ENCODE results near the gene PTBP3. TPM values are rescaled to one million over a fixed set of nuclear protein-coding genes. Genes with fewer than 3 reads are reported as not detected.

Gene PTBP3
- total RNA-seq, 1 donor from 2014 or later, result 58.9 TPM

DNA sequence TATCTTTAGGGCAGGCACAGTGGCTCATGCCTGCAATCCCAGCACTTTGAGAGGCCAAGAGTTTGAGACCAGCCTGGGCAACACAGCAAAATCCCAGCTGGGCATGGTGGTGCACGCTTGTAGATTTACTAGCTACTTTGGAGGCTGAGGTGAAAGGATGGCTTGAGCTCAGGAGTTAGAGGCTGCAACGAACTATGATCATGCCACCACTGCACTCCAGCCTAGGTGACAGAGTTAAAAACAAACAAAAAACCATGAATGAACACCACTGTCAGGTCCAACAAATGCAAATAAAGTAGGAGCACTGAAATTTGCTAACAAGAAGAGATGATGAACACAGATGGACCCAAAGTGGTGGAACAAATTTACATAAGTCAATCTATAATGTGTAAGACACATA is 4.9 kb downstream of the PTBP3 start:
- H3K27me3 ChIP-seq, result no peaks in the 10 kb centered on the region
- H3K4me1 ChIP-seq, result peaks cover 74% of the 10 kb centered on the region
- H3K9me3 ChIP-seq, result no peaks in the 10 kb centered on the region
- H3K36me3 ChIP-seq, result no peaks in the 10 kb centered on the region
- intact Hi-C loops (cut with DNase I), result no loop called here
- no peak for DNase-seq (ENCODE audit: extremely low spot score in 2 of 2)
- no peak overlapping the region for H3K27ac ChIP-seq
- no peak overlapping the region for H3K4me3 ChIP-seq
- TF ChIP-seq POLR2AphosphoS5 (IDR thresholded peaks at IDR 0.05; ENCODE audit: insufficient read depth in 1 of 2, low read depth in 1 of 2), result no peak
- TF ChIP-seq, protein P1, sequence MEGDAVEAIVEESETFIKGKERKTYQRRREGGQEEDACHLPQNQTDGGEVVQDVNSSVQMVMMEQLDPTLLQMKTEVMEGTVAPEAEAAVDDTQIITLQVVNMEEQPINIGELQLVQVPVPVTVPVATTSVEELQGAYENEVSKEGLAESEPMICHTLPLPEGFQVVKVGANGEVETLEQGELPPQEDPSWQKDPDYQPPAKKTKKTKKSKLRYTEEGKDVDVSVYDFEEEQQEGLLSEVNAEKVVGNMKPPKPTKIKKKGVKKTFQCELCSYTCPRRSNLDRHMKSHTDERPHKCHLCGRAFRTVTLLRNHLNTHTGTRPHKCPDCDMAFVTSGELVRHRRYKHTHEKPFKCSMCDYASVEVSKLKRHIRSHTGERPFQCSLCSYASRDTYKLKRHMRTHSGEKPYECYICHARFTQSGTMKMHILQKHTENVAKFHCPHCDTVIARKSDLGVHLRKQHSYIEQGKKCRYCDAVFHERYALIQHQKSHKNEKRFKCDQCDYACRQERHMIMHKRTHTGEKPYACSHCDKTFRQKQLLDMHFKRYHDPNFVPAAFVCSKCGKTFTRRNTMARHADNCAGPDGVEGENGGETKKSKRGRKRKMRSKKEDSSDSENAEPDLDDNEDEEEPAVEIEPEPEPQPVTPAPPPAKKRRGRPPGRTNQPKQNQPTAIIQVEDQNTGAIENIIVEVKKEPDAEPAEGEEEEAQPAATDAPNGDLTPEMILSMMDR (IDR thresholded peaks at IDR 0.05), result no peak
- TF ChIP-seq POLR2A (IDR thresholded peaks at IDR 0.05), result no peak

DNA sequence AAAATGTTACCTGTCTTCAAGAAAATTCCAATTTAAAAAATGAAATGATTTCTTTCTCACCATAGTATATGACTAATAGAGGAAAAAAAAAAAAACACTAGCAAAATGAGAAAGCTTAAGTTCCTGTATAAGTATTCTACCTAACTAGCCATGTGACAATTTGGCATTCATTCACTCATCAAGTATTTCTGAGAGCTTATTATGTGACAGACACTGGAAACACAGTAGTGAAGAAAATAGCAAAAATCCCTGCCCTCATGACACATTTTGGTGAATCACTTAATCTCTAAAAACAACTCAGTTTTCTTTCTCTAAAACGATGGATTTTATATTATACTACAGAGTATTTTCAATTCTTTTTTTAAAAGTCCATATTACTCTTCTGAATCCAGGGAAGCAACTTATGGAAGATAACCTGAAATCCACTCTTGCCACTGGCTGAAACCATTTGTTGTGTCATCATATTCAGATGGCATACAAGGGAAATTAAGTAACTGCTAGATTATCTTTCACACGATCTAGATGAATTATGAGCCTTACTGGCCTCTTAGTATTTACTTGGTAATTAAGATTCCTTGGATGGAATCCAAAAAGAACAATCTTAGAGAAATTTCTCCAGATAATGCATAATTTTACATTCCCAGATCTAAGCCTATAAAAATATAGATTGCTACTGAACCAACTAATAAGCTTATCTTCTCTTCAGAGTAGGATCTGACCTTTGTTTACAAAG is 5.5 kb downstream of the PTBP3 start:
- no peaks in the 10 kb centered on the region for H3K36me3 ChIP-seq
- no peaks in the 10 kb centered on the region for H3K9me3 ChIP-seq
- TF ChIP-seq POLR2A (IDR thresholded peaks at IDR 0.05), result no peak
- TF ChIP-seq, protein P1 (IDR thresholded peaks at IDR 0.05), result no peak
- TF ChIP-seq POLR2AphosphoS5 (IDR thresholded peaks at IDR 0.05; ENCODE audit: insufficient read depth in 1 of 2, low read depth in 1 of 2), result no peak
- H3K4me1 ChIP-seq, result peaks cover 79% of the 10 kb centered on the region
- no peak overlapping the region for H3K4me3 ChIP-seq
- no peak overlapping the region for H3K27ac ChIP-seq
- intact Hi-C loops (cut with DNase I), result no loop called here
- H3K27me3 ChIP-seq, result no peaks in the 10 kb centered on the region
- DNase-seq (ENCODE audit: extremely low spot score in 2 of 2), result no peak

DNA sequence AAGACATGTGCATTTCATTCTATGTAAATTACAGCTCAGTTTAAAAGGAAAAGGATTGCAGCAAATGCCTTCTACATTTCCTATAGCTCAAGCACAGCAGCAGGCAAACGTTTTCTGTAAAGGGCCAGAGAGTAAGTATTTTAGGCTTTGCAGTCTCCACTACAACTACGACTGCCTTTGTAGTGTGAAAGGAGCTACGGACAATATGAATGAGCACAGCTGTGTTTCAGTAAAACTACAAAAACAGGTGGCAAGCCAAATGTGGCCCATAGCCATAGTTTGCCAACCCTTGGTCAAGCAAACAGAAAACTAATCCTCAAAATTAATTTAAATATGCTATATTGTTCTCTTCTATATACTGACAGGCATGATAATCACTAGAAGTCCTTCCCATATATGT is 7.2 kb downstream of the PTBP3 start:
- intact Hi-C loops (cut with DNase I), result no loop called here

DNA sequence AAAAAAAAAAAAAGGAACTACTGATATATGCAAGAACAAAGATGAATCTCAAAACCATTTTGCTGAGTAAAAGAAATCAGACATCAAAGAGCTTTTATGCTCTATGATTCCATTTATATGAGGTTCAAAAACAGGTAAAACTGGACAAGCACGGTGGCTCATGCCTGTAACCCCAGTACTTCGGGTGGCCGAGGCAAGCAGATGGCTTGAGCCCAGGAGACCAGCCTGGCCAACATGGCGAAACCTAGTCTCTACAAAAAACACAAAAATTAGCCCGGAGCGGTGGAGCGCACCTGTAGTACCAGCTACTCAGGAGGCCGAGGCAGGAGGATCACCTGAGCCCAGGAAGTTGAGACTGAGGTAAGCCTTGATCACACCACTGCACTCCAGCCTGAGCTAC is 7.8 kb downstream of the PTBP3 start:
- TF ChIP-seq POLR2A (IDR thresholded peaks at IDR 0.05) (no peak), POLR2AphosphoS5 (IDR thresholded peaks at IDR 0.05; ENCODE audit: insufficient read depth in 1 of 2, low read depth in 1 of 2) (no peak)
- TF ChIP-seq, protein P1 (IDR thresholded peaks at IDR 0.05), result no peak
- no peaks in the 10 kb centered on the region for H3K27me3 ChIP-seq
- no peak for DNase-seq (ENCODE audit: extremely low spot score in 2 of 2)
- H3K4me3 ChIP-seq, result no peak overlapping the region
- H3K9me3 ChIP-seq, result no peaks in the 10 kb centered on the region
- no peaks in the 10 kb centered on the region for H3K36me3 ChIP-seq
- H3K4me1 ChIP-seq, result peaks cover 65% of the 10 kb centered on the region
- no peak overlapping the region for H3K27ac ChIP-seq
- intact Hi-C loops (cut with DNase I), result no loop called here

More for the DNA sequence above, 7.2 kb downstream of the PTBP3 start:
- no peak for DNase-seq (ENCODE audit: extremely low spot score in 2 of 2)
- H3K4me3 ChIP-seq, result no peak overlapping the region
- no peaks in the 10 kb centered on the region for H3K9me3 ChIP-seq
- no peak overlapping the region for H3K27ac ChIP-seq
- TF ChIP-seq, protein P1 (IDR thresholded peaks at IDR 0.05), result no peak
- TF ChIP-seq POLR2AphosphoS5 (IDR thresholded peaks at IDR 0.05; ENCODE audit: insufficient read depth in 1 of 2, low read depth in 1 of 2), result no peak
- TF ChIP-seq POLR2A (IDR thresholded peaks at IDR 0.05), result no peak
- no peaks in the 10 kb centered on the region for H3K36me3 ChIP-seq
- peaks cover 71% of the 10 kb centered on the region for H3K4me1 ChIP-seq
- no peaks in the 10 kb centered on the region for H3K27me3 ChIP-seq

DNA sequence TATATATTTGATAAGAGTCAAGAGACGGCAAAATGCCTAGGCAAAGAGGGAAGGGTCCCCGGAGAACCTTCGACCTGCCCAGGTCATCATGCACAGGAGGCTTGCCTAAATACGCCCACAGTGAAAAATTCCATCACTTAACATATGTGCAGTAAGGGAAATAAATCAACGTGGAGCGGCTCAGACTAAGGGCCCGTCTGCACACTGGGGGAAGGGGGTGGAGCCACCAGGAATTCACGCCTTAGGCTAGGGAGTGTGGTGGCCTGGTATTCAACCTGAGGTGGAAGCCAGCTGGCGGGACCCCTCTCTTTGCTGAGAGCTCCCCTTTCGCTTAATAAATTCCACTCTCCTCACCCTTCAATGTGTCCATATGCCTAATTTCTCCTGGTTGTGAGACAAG is 8.3 kb downstream of the PTBP3 start:
- H3K4me3 ChIP-seq, result no peak overlapping the region
- H3K36me3 ChIP-seq, result no peaks in the 10 kb centered on the region
- H3K27ac ChIP-seq, result no peak overlapping the region
- TF ChIP-seq POLR2A (IDR thresholded peaks at IDR 0.05) (no peak), POLR2AphosphoS5 (IDR thresholded peaks at IDR 0.05; ENCODE audit: insufficient read depth in 1 of 2, low read depth in 1 of 2) (no peak)
- no peak for DNase-seq (ENCODE audit: extremely low spot score in 2 of 2)
- peaks cover 60% of the 10 kb centered on the region for H3K4me1 ChIP-seq
- intact Hi-C loops (cut with DNase I), result no loop called here
- no peaks in the 10 kb centered on the region for H3K27me3 ChIP-seq
- H3K9me3 ChIP-seq, result no peaks in the 10 kb centered on the region

All from vagina (tissue), 2 donors.